Brain microvascular endothelial cell (primary cell): ENCODE measurements around the gene CAPZA2.
"Not testable (repeated sequence)": the region's sequence is repeated elsewhere in the genome, so short reads cannot be mapped to it uniquely, and the experiment has no call there.

ENCODE experiments used
- DNase-seq: peaks from one replicate; pipeline ENCODE4 v3.0.0-alpha.2; 2020
- H3K27ac ChIP-seq: fragments of 250-450 bp; sonication (Bioruptor Pico); 2 replicates; pipeline ENCODE4 v1.5.1; 2020; ENCODE audit warnings: mild to moderate bottlenecking, moderate library complexity
- H3K27me3 ChIP-seq: fragments of 250-450 bp; sonication (Bioruptor Pico); replicated peaks from 2 replicates; pipeline ENCODE4 v1.5.1; 2020; ENCODE audit warnings: mild to moderate bottlenecking
- H3K36me3 ChIP-seq: fragments of 250-450 bp; sonication (Bioruptor Pico); replicated peaks from 2 replicates; pipeline ENCODE4 v1.5.1; 2020; ENCODE audit warnings: mild to moderate bottlenecking
- H3K4me3 ChIP-seq: 2 replicates; pipeline ENCODE4 v1.5.1; 2011; ENCODE audit warnings: low read depth, mild to moderate bottlenecking, control low read depth, low read length, moderate library complexity
- in situ Hi-C: cut with HindIII; loops from 2 replicates; pipeline ENCODE4 v1.10.0; 2017; ENCODE audit warnings: low sequenced_read_pairs, low pct_ligation_motif_present
- TF ChIP-seq, protein P1 (sequence below): IDR thresholded peaks from 2 replicates; pipeline ENCODE4 v1.5.1; 2011; ENCODE audit warnings: low read depth, mild to moderate bottlenecking, moderate library complexity, low read length, control low read depth, inconsistent platforms; ENCODE audit errors: missing control alignments

The CAPZA2 gene

DNA sequence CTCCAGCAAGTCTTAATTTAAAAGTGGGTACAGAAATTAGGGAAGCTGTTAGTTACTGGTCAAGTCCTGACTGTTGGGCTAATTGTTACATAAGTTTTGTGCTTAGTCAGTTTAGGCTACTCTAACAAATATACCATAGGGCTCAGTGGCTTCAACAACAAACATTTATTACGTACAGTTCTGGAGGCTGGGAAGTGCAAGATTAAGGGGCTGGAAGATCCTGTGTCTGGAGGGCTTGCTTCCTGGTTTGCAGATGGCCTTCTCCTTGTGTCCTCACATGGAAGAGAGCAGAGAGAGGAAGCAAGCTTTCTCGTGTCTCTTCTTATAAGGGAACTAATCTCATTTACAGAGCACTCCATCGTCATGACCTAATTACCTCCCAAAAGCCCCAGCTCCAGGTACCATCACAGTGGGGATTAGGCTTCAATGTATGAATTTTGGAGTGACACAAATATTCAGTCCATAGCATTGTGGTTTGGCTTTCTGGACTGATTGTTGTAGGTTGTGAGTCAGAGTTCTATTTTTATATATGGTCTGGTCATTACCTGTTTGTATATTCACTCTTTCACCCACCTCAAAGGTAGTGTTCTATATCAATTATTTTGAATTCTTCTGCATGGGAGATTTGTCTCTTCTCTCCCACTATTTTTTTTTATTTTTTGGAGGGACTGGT lies 108.0 kb downstream of the CAPZA2 start:
- Histone ChIP-seq H3K36me3 (no peaks in the 10 kb centered on the region), H3K27me3 (no peaks in the 10 kb centered on the region), H3K4me3 (no peak overlapping the region), H3K27ac (no peak overlapping the region)
- in situ Hi-C loops: no loop called here
- no peak for DNase-seq
- TF ChIP-seq, protein P1, sequence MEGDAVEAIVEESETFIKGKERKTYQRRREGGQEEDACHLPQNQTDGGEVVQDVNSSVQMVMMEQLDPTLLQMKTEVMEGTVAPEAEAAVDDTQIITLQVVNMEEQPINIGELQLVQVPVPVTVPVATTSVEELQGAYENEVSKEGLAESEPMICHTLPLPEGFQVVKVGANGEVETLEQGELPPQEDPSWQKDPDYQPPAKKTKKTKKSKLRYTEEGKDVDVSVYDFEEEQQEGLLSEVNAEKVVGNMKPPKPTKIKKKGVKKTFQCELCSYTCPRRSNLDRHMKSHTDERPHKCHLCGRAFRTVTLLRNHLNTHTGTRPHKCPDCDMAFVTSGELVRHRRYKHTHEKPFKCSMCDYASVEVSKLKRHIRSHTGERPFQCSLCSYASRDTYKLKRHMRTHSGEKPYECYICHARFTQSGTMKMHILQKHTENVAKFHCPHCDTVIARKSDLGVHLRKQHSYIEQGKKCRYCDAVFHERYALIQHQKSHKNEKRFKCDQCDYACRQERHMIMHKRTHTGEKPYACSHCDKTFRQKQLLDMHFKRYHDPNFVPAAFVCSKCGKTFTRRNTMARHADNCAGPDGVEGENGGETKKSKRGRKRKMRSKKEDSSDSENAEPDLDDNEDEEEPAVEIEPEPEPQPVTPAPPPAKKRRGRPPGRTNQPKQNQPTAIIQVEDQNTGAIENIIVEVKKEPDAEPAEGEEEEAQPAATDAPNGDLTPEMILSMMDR: no peak

DNA sequence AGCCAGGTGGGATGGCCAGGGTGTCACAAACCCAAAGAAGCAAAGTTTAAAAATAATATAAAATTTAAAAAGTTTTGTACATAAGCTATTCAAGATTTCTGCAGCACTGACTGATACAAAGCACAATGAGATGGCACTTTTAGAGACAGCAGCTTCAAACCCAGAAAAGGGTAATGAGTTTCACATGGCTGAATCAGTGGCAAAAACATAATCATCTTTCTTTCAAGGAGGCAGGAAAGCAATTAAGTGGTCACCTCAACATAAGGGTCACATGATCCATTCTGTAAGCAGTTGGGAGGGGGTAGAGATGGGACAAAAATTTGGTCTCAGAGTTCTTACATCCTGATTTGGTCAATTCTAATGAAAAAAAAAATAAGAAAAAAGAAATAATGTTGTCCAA lies 108.8 kb downstream of the CAPZA2 start:
- H3K27ac ChIP-seq, H3K4me3 ChIP-seq, H3K36me3 ChIP-seq, H3K27me3 ChIP-seq, DNase-seq, in situ Hi-C loops: not testable (repeated sequence)
